GM12873 (cell line): ENCODE measurements around the gene STARD4.

Source experiments
- CTCF ChIP-seq: IDR thresholded peaks from 2 replicates; pipeline ENCODE4 v1.5.1; 2012; ENCODE audit warnings: low read depth, mild to moderate bottlenecking, moderate library complexity, low read length, control low read depth; ENCODE audit not compliant: insufficient read depth; ENCODE audit errors: missing control alignments

STARD4 gene

GRCh38 chr5:111454198-111454622, 58.1 kb downstream of the STARD4 start:
- TF ChIP-seq CTCF, result no peak

GRCh38 chr5:111453747-111454146, 58.6 kb downstream of the STARD4 start:
- no peak for TF ChIP-seq CTCF

- no peak for TF ChIP-seq CTCF
Observed at GRCh38 chr5:111453295-111453694, 59.0 kb downstream of the STARD4 start.

GRCh38 chr5:111447822-111448221, 64.5 kb downstream of the STARD4 start:
- TF ChIP-seq CTCF, result no peak

- TF ChIP-seq CTCF, result no peak
Observed at GRCh38 chr5:111447099-111447498, 65.2 kb downstream of the STARD4 start.
